Endothelial cell of umbilical vein (primary cell): ENCODE data around the gene NEMP2.

Experiments
- CTCF ChIP-seq, 2 donors: IDR thresholded peaks; 1 replicate in 1 of 2; 2 replicates in 1 of 2; pipeline ENCODE4 v1.5.1; 2011; ENCODE audit warnings: low read length in 2 of 2, mild to moderate bottlenecking in 2 of 2, moderate library complexity in 2 of 2, control low read depth in 1 of 2, inconsistent platforms in 1 of 2, low read depth in 1 of 2; ENCODE audit not compliant: insufficient read depth in 1 of 2; ENCODE audit errors: extremely low read depth in 1 of 2
- POLR2A ChIP-seq: IDR thresholded peaks from 2 replicates; pipeline ENCODE4 v1.6.1; 2012; ENCODE audit warnings: low read depth, mild to moderate bottlenecking, control low read depth, low read length
- POLR2AphosphoS5 ChIP-seq: IDR thresholded peaks from 2 replicates; pipeline ENCODE4 v1.6.1; 2012; ENCODE audit warnings: low read depth, mild to moderate bottlenecking, control low read depth, low read length, moderate library complexity; ENCODE audit not compliant: insufficient read depth

GRCh38 chr2:190537765-190538164 lies 3.2 kb upstream of the NEMP2 start:
- no peak for TF ChIP-seq CTCF (IDR thresholded peaks at IDR 0.05; ENCODE audit: extremely low read depth in 1 of 2, insufficient read depth in 1 of 2, low read depth in 1 of 2, low read length in 2 of 2)
- no peak for TF ChIP-seq POLR2A
- no peak for TF ChIP-seq POLR2AphosphoS5
